Measurements from ENCODE around the gene NAA16.

NAA16 gene

GRCh38 chr13:41361491-41361890 lies 50.4 kb downstream of the NAA16 start:
- DNase-seq = no peak

GRCh38 chr13:41364043-41364442 lies 53.0 kb downstream of the NAA16 start:
- DNase-seq = no peak

DNA sequence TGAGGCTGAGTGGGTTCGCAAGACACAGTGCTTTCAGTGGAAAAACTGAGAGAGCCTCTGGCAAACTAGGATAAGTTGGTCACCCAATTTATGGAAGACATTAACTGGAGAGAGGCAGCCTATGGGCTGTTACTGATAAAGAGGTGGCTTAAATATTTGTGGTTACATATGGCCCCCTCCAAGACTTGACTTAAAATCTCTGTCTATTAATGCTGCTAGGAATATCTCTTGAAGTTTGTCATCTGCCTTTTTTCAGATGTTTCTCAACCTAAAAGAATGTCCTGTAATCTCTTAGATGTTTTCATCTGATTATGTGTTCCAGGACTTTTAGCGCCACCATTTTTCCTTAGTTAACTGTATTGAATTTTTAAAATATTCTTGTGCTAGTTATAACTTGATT lies 54.6 kb downstream of the NAA16 start:
- no peak for DNase-seq

GRCh38 chr13:41370736-41371135 lies 59.7 kb downstream of the NAA16 start:
- no peak for DNase-seq

DNA sequence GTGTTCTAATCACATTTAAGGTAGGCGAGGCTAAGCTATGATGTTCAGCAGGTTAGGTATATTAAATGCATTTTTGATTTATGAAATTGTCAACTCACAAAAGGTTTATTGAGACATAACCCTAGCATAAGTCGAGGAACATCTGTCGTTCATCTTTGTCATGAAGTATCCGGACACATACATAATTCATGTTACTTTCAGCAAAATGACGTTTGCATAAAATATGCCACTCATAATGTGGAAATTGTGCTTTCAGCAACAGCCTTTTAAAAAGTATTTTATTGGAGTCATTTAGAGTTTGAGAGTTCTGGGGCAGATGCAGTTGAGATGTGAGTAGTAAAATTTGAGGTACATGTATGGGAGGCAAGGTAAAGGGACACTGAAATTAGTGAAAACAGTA lies 66.4 kb downstream of the NAA16 start:
- no peak for DNase-seq

DNA sequence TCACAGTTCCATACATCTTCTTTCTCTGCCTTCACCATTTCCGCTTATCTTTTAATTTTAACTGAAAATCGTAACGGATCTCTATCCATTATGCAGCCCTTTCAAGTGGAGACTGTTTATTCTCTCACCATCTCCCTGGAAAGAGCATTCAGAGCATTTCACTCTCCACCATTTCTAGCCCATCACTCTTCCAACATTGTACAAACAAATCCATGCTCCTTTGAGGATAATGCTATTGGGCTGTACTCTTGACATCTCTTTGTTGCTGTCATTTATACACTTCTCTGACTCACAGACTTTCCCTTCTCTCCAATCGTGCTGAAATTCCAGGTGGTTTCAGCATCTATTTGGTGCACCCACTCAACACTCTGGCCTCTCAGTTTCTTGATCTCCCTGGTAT lies 71.4 kb downstream of the NAA16 start:
- DNase-seq = no peak

DNA sequence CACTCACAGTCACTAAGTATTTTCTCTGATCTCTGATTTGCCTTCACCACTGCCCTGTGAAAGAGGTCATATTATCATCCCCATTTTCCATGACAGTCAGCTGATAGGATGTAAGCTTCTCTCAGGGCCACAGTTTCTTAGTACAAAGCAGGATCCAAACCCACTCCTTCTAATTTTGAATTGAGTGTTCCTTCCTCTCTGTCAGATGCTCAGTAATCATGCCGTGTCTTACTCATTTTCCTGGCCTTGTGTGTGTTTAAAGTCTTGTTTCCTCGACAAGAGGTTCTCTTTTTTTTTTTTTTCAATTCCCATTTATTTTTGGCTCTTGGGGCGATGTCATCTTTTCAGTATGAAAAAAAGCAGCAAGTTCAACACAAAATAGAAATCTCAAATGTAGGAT lies 72.3 kb downstream of the NAA16 start:
- no peak for DNase-seq

GRCh38 chr13:41384749-41385503 lies 73.9 kb downstream of the NAA16 start:
- no peak for DNase-seq

DNA sequence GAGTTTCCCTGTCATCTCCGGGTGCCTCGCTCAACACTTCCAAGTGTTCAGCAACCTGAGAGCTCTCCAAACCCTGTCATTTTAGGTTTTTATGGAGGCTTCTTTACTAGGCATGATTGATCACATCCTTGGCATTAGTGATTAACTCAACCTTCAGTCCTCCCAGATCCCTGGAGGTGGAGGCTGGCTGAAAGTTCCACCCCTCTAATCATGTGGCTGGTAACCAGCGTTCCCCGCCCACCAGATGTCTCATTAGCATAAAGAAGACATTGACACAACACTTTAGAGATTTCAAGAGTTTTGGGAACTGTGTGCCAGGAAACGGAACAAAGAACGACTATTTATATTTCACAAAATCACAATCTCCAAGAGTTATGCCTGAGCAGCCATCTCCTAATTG lies 75.1 kb downstream of the NAA16 start:
- DNase-seq = no peak

DNA sequence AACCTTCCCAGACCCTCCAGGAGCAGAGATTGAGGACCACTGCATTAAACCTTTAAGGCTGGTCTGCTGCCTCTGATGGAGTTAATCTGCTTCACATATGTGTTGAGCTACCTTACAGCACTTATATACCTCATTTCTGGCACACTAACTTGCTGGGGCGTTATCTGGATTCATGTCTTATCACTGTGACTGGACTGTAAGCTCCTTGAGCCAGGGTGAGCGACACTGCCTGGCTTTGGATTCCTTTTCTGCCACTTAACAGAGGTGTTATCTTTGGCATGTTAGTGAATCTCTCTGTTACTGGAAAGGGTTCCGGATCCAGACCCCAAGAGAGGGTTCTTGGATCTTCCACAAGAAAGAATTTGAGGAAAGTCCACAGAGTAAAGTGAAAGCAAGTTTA lies 76.5 kb downstream of the NAA16 start:
- no peak for DNase-seq

GRCh38 chr13:41388143-41388881 lies 77.2 kb downstream of the NAA16 start:
- DNase-seq = no peak

DNA sequence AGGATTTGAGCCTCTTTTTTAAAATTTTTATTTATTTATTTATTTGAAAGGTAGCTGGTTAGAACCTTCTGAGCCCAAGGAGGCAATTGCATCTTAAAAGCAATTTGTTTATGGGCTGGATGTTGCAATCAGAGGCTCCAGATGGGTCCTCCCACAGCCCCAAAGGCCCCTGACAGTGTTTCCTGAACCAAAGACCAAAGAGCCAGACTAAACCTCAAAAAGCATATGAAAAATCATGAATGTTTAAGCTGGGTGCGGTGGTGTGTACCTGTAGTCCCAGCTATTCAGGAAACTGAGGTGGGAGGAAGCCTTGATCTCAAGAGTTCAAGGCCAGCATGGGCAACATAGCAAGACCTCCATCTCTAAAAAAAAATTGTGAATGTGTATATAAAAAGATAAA lies 78.5 kb downstream of the NAA16 start:
- no peak for DNase-seq

DNA sequence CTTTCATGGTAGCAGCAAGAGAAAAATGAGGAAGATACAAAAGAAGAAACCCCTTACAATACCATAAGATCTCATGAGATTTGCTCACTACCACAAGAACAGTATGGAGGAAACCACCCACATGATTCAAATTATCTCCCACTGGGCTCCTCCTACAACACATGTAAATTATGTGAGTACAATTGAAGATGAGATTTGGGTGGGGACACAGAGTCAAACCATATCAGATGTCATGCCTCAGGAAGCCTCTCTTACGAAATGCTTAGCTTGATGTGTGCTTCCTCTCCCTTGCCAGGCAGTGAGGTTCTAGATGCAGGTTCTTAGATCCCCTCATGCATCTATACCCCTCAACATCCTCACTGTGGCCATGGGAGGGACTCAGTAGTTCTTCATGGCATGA lies 83.1 kb downstream of the NAA16 start:
- DNase-seq = no peak

GRCh38 chr13:41398494-41399170 lies 87.6 kb downstream of the NAA16 start:
- DNase-seq = peak; percentile 21

DNA sequence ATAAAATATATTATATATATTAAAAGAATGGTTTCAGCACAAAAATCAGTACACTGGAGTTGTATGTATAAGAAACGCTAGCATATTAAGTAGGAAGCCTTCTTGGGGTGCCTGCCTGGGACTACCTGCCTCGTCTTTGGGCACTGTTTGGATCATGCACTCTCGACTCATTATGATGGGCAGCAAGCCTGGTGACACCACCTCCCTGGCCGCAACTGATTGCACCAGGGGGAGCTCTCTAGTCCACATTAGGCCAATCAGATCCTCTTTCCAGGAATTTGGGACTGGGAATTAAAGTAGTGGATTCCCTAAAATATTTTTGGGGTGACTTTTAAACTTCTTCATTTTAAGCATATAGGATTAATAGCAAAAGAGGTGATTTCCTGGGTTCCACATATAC lies 90.3 kb downstream of the NAA16 start:
- DNase-seq = peak; percentile 16

- no peak for DNase-seq
Measured at GRCh38 chr13:41402691-41403511, 91.8 kb downstream of the NAA16 start.

GRCh38 chr13:41403983-41404382 lies 92.9 kb downstream of the NAA16 start:
- DNase-seq = no peak

GRCh38 chr13:41405367-41405766 lies 94.3 kb downstream of the NAA16 start:
- no peak for DNase-seq

GRCh38 chr13:41407380-41407779 lies 96.3 kb downstream of the NAA16 start:
- DNase-seq = no peak

GRCh38 chr13:41408121-41408520 lies 97.1 kb downstream of the NAA16 start:
- DNase-seq = no peak

- no peak for DNase-seq
Measured at GRCh38 chr13:41408746-41409145, 97.7 kb downstream of the NAA16 start.

DNA sequence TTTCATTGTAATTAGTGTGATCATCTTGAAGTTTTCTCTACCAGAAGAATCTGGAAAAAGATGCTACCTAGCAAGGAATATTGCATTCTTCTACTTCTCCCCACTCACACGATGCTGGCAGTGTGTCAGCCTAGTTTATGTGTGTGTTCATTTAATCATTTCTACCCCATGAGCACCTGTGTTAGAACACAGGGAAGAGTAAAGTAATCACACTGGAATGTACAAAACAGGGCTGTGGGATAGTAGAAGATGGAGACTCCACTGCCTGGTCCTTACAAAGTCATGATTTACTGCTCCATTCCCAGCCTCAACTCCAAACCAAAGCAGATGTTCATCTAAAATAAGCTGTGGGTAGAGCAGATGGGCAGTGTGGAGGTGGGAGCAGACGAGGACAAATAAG lies 98.5 kb downstream of the NAA16 start:
- DNase-seq = no peak

DNA sequence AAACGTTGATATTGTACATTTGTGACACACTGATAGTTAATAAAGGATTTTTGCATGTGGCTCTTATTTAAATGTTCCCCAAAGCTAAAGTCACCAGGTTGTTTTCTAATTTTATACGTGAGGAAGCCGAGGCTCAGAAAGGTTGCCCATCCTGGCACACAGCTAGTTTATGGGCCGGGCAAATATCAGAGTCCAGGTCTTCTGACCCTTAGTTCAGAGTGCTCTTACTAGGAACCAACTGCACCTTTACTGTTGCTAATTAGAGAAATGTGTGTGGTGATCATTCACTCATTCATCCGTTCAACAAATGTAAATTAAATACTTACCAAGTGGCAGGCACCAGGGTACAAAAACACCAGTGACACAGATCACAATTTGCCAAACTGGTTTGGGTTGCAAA lies 100.0 kb downstream of the NAA16 start:
- DNase-seq = no peak
